Natural killer cell (primary cell): ENCODE measurements around the gene TCF7L1. TPM values are rescaled to one million over a fixed set of nuclear protein-coding genes. Genes with fewer than 3 reads are reported as not detected.
"Not testable (repeated sequence)": the region's sequence is repeated elsewhere in the genome, so short reads cannot be mapped to it uniquely, and the experiment has no call there.

Source experiments
- ATAC-seq, 3 donors: fragments of 150-1000 bp in 2 of 3; fragments of 200-7000 bp in 1 of 3; cut with Tn5 transposase; 1 replicate in 1 of 3; 2 replicates in 2 of 3; pipeline ENCODE4 v1.10.0; 2021; ENCODE audit warnings: mild to moderate bottlenecking in 2 of 3, moderate library complexity in 2 of 3
- DNase-seq, 2 donors: peaks; one replicate each; pipeline versions ENCODE4 v3.0.0 to v3.0.0-alpha.2; 2013 to 2021; ENCODE audit warnings: mixed read lengths in 1 of 2
- H3K27ac ChIP-seq: one replicate; pipeline ENCODE4 v1.5.1; 2013; ENCODE audit warnings: mild to moderate bottlenecking, low read length
- H3K27me3 ChIP-seq: one replicate; pipeline ENCODE4 v1.6.1; 2013; ENCODE audit warnings: low read length; ENCODE audit not compliant: control insufficient read depth, insufficient read depth
- H3K36me3 ChIP-seq: one replicate; pipeline ENCODE4 v1.6.1; 2013; ENCODE audit warnings: low read length; ENCODE audit not compliant: control insufficient read depth, insufficient read depth
- H3K4me1 ChIP-seq: one replicate; pipeline ENCODE4 v1.6.1; 2013; ENCODE audit warnings: low read length; ENCODE audit not compliant: control insufficient read depth, insufficient read depth
- H3K4me3 ChIP-seq: one replicate; pipeline ENCODE4 v1.5.1; 2013; ENCODE audit warnings: low read length
- H3K9me3 ChIP-seq: one replicate; pipeline ENCODE4 v1.6.1; 2013; ENCODE audit warnings: low read length; ENCODE audit not compliant: control insufficient read depth, insufficient read depth
- H3K27ac Mint-ChIP-seq, 2 donors: one replicate each; pipeline ENCODE4 v1.8.0; 2022; ENCODE audit warnings: mild to moderate bottlenecking in 2 of 2, mixed read lengths in 2 of 2, moderate library complexity in 1 of 2
- H3K27me3 Mint-ChIP-seq, 2 donors: one replicate each; pipeline ENCODE4 v1.8.0; 2022; ENCODE audit warnings: low read depth in 2 of 2, mixed read lengths in 2 of 2
- H3K36me3 Mint-ChIP-seq: one replicate; pipeline ENCODE4 v1.8.0; 2022; ENCODE audit warnings: mixed read lengths
- H3K4me1 Mint-ChIP-seq, 2 donors: one replicate each; pipeline ENCODE4 v1.8.0; 2022; ENCODE audit warnings: mixed read lengths in 2 of 2
- H3K4me3 Mint-ChIP-seq: one replicate; pipeline ENCODE4 v1.8.0; 2022; ENCODE audit warnings: mild to moderate bottlenecking, moderate library complexity, mixed read lengths
- H3K9me3 Mint-ChIP-seq, 2 donors: one replicate each; pipeline ENCODE4 v1.8.0; 2022; ENCODE audit warnings: mixed read lengths in 2 of 2
- CTCF ChIP-seq: fragments of 200-600 bp; IDR thresholded peaks from one replicate; pipeline ENCODE4 v1.8.0; 2022; ENCODE audit warnings: antibody characterized with exemption
- WGBS: methylation state at CpG from one replicate; pipeline ENCODE4 v1.1.7; 2013; ENCODE audit warnings: missing lambda C conversion rate; ENCODE audit not compliant: insufficient coverage; 5-methylcytosine and 5-hydroxymethylcytosine counted together
- intact Hi-C: fragments of 100-400 bp; cut with micrococcal nuclease; formaldehyde crosslinking; loops from one replicate; pipeline ENCODE4 v1.14.2; 2022
- total RNA-seq, 4 donors: library from RNA; stranded (reverse); fragments of 120-200 nt in 1 of 4; gene quantifications; one replicate each; pipeline versions ENCODE4 v1.2.3 to v1.2.4, GENCODE V29; 2013 to 2022

Gene TCF7L1
- total RNA-seq, 3 donors from 2014 or later (not counting 1 experiment from before 2014, with no cell fraction given): not detected

GRCh38 chr2:85342156-85342555 is 209.0 kb downstream of the TCF7L1 start:
- Mint-ChIP-seq H3K27me3 (no peaks in the 10 kb centered on the region), H3K36me3 (no peaks in the 10 kb centered on the region), H3K9me3 (no peaks in the 10 kb centered on the region), H3K4me1 (no peaks in the 10 kb centered on the region), H3K4me3 (no peak overlapping the region), H3K27ac (no peak overlapping the region)
- Histone ChIP-seq H3K36me3 (peaks cover 28% of the 10 kb centered on the region), H3K9me3 (no peaks in the 10 kb centered on the region), H3K4me1 (no peaks in the 10 kb centered on the region), H3K27me3 (no peaks in the 10 kb centered on the region), H3K4me3 (no peak overlapping the region), H3K27ac (no peak overlapping the region)
- 95% methylated on average over 3 of the region's 3 CpGs for WGBS
- intact Hi-C loops: no loop called here
- ATAC-seq (no peak), DNase-seq (no peak)
- TF ChIP-seq CTCF: no peak

GRCh38 chr2:85343207-85343895 is 210.2 kb downstream of the TCF7L1 start:
- WGBS: 97% methylated on average over 9 of the region's 10 CpGs
- H3K4me3 ChIP-seq, H3K9me3 Mint-ChIP-seq, intact Hi-C loops, H3K4me3 Mint-ChIP-seq, H3K27ac Mint-ChIP-seq, H3K27me3 ChIP-seq, H3K9me3 ChIP-seq, H3K4me1 ChIP-seq, ATAC-seq, H3K4me1 Mint-ChIP-seq, H3K36me3 Mint-ChIP-seq, H3K27me3 Mint-ChIP-seq, DNase-seq, H3K27ac ChIP-seq: not testable (repeated sequence)
- peaks cover 31% of the 10 kb centered on the region for H3K36me3 ChIP-seq

- Histone ChIP-seq H3K4me3 (no peak overlapping the region), H3K27ac (no peak overlapping the region), H3K4me1 (no peaks in the 10 kb centered on the region), H3K27me3 (no peaks in the 10 kb centered on the region), H3K36me3 (peaks cover 37% of the 10 kb centered on the region), H3K9me3 (no peaks in the 10 kb centered on the region)
- TF ChIP-seq CTCF: no peak
- no peak overlapping the region for H3K27ac Mint-ChIP-seq
- peaks cover 0 to 6% of the 10 kb centered on the region in 2 donors for H3K4me1 Mint-ChIP-seq
- intact Hi-C loops: no loop called here
- no peak overlapping the region for H3K4me3 Mint-ChIP-seq
- no peak for ATAC-seq
- DNase-seq: no peak
- H3K36me3 Mint-ChIP-seq: no peaks in the 10 kb centered on the region
- WGBS: 95% methylated on average over 13 of the region's 14 CpGs
- H3K27me3 Mint-ChIP-seq: no peaks in the 10 kb centered on the region
- no peaks in the 10 kb centered on the region for H3K9me3 Mint-ChIP-seq
Observed at GRCh38 chr2:85344356-85344954, 211.3 kb downstream of the TCF7L1 start.

GRCh38 chr2:85347599-85347998 is 214.4 kb downstream of the TCF7L1 start:
- Histone ChIP-seq H3K4me1 (no peaks in the 10 kb centered on the region), H3K9me3 (no peaks in the 10 kb centered on the region), H3K36me3 (peaks cover 50% of the 10 kb centered on the region), H3K4me3 (no peak overlapping the region), H3K27ac (no peak overlapping the region), H3K27me3 (no peaks in the 10 kb centered on the region)
- H3K27me3 Mint-ChIP-seq: no peaks in the 10 kb centered on the region
- peaks cover 0 to 7% of the 10 kb centered on the region in 2 donors for H3K4me1 Mint-ChIP-seq
- no peak overlapping the region for H3K27ac Mint-ChIP-seq
- ATAC-seq (no peak), DNase-seq (no peak)
- H3K9me3 Mint-ChIP-seq: no peaks in the 10 kb centered on the region
- H3K36me3 Mint-ChIP-seq: peaks cover 10% of the 10 kb centered on the region
- intact Hi-C loops: no loop called here
- WGBS: 96% methylated on average over 3 of the region's 3 CpGs
- no peak for TF ChIP-seq CTCF
- H3K4me3 Mint-ChIP-seq: no peak overlapping the region
